ENCODE measurements around the gene RFLNA.

Gene RFLNA

DNA sequence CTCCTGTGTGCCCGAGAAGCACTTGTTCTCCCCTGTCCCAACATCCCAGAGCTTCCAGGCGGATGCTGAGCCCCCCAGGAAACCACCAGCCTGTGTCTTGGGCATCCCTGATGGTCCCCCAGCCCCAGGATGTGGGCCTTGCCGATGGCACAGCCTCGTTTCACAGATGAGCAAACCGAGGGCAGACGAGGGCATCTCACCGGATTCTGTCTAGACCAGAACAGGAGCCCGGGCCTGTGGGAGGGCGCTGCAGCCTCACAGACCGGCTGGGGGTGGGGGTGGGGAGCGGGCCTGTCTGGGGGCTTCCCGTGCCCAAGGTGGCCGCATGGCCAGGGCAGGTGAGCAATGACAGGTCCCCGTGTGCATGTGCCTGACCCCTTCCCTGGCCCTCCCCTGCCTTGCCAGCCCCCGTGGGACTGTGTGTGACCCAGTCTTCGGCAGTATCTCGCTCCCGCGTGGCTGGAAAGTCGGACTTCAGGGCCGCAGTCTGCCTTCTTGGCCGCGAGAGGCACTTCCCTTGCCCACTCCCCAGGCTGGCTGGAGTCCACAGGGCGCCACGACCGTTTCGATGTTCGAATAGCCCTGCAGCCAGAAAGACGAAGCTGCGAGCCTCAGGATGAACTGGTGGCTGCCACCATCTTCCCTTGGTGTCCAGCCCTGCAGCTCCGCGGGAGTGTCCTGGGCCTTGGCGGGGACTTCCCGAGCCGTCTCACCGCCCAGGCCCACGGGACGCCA is 8.9 kb downstream of the RFLNA start:
- no peak for DNase-seq (ENCODE audit: low spot score)

DNA sequence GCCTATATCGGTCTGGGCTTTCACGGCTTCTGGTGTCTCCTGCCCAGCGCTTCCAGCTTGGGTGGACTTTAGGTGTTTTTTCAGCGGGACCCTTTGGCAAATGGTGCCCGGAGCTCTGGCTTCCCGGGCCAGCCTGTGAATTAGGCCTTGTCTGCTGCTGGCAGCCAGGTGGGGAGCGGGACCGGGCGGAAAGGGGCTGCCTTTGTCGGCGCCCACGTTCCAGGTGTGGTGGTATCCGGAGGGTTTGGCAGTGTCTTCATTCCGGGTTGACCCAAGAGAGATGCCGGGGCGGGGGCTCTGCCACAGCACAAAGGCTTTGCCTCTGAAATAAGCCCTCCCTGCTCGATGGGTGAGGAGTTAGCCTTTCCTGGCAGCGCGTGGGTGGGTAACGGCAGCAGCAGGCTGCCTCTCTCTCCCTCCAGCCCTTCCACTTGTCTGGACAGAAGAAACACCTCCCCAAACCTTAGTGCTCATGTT is 9.5 kb downstream of the RFLNA start:
- no peak for DNase-seq (ENCODE audit: low spot score)

DNA sequence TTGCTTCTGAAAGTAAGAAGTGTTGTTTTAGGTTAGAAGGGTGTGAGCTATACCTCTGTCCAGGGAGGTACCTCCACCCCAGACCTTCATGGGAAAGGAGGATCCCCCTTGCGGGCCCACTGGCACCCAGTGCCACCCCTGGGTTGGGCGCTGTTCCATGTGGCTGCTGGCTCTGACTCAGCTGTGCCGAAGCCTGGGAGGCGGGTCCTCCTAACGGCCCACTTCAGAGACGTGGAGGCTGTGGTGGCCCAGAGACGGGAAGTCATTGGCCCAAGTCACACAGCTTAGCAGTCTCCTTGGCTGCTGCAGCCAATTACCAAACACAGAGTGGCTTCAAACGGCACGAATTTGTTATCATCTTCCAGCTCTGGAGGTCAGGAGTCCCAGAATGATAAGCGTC is 10.2 kb downstream of the RFLNA start:
- no peak for DNase-seq (ENCODE audit: low spot score)

- DNase-seq (ENCODE audit: low spot score) = no peak
Measured at GRCh38 chr12:124305776-124306685, 11.1 kb downstream of the RFLNA start.

DNA sequence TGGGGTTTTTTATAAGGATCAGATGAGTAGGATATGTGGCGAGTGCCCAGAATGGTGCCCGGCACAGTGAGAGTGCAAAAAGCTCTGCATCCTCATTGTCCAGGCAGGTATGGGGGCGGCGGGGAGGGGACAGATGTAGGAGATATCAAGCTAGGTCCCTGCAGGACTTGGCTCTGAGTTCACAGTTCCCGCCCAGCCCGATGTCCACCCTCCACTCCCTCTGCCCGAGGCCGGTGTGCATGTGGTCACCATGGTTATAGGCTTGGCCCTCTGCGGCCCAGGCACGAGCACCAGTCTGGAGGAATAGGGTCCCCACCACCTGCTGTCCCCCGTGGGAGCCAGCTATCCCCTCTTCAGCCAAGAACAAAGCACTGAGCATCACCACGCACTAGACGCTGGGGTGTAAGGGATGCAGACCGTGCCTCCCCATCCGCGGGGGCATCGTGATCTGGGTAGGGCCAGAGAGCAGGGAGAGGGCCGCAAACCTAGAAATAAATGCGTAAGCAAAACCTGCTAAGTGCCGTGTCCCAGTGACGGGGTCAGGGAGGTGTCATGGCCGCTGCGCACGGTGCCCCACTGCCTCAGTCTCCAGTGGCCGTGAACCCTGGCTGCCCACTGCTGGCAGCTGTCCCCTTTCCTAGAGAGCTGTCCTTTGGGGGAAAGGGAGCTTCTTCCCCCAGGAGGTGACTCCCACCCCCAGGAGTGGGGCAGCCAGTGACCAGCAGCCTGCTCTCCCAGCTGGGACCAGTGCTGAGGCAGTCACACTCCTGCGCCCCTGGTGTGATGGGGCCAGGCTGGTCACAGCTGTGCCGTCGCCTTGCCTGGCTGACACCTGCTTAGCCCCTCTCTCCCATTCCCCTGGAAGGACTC is 12.0 kb downstream of the RFLNA start:
- DNase-seq (ENCODE audit: low spot score) = no peak

GRCh38 chr12:124307556-124307825 is 12.6 kb downstream of the RFLNA start:
- no peak for DNase-seq (ENCODE audit: low spot score)

GRCh38 chr12:124308741-124309140 is 13.8 kb downstream of the RFLNA start:
- DNase-seq (ENCODE audit: low spot score) = no peak

- no peak for DNase-seq (ENCODE audit: low spot score)
Measured at GRCh38 chr12:124309231-124309630, 14.3 kb downstream of the RFLNA start.

GRCh38 chr12:124309744-124310143 is 14.9 kb downstream of the RFLNA start:
- no peak for DNase-seq (ENCODE audit: low spot score)

GRCh38 chr12:124310178-124310577 is 15.3 kb downstream of the RFLNA start:
- no peak for DNase-seq (ENCODE audit: low spot score)

DNA sequence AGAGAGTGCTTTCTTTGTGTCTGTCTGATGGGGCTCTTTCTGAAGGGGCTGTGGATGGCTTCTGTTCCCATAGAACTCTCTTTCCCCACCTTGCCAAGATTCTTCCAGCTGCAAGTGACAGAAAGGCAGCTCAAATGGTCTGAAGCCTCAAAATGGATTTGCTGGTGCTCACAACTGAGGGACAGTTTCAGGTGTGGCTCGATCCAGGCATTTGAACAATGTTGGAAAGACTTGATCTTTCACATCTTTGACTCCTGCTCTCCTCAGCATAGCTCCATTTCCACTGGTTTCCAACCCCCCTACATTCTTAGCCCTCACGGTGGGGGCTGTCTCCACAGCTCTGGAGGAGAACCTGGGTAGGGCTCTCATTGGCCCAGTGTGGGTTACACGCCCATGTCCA is 15.9 kb downstream of the RFLNA start:
- no peak for DNase-seq (ENCODE audit: low spot score)

- no peak for DNase-seq (ENCODE audit: low spot score)
Measured at GRCh38 chr12:124311292-124312109, 16.6 kb downstream of the RFLNA start.

GRCh38 chr12:124312601-124313000 is 17.7 kb downstream of the RFLNA start:
- DNase-seq (ENCODE audit: low spot score) = no peak

DNA sequence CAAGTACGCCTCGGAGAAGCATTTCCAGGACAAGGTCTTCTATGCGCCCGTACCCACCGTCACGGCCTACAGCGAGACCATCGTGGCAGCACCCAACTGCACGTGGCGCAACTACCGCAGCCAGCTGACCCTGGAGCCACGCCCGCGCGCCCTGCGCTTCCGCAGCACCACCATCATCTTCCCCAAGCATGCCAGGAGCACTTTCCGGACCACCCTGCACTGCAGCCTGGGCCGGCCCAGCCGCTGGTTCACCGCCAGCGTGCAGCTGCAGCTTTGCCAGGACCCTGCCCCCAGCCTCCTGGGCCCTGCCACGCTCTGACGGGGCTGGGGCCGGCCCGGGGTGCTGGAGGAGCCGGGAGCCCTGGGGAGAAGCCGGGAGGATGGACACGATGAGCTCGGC is 19.3 kb downstream of the RFLNA start:
- no peak for DNase-seq (ENCODE audit: low spot score)

GRCh38 chr12:124314766-124315165 is 19.9 kb downstream of the RFLNA start:
- DNase-seq (ENCODE audit: low spot score) = no peak

DNA sequence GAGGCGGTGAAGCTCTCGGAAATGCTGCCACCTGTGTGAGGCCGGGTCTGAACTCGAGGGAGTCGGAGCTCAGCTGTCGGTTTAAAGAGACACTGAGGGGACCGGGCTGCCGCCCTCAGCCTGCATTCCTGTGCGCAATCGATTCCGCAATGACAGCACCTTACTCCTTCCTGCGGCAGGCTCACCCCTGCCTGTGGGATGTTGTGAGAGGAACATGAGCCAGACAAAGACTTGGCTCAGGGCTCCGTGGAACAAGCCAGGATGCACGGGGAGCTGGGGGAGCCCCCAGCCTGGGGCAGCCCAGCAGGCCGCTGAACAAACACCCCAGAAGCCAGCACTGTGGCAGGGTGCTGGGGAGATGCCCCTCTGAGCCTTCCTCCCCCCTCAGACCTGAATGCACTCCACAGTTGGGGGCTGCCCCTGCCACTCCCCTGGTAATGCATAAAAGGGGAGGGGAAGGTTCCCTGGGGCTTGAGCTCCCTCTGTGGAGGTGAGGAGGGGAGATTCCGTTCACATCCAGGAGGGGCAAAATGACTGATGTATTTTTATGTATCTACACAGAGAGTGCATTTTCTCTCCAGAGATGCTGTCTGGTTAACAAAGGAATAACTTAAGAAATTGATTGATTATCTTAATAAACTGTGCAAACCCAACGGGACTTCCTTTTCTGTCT is 20.6 kb downstream of the RFLNA start:
- no peak for DNase-seq (ENCODE audit: low spot score)

- no peak for DNase-seq (ENCODE audit: low spot score)
Measured at GRCh38 chr12:124316257-124316900, 21.5 kb downstream of the RFLNA start.

GRCh38 chr12:124317400-124317799 is 22.5 kb downstream of the RFLNA start:
- DNase-seq (ENCODE audit: low spot score) = no peak

DNA sequence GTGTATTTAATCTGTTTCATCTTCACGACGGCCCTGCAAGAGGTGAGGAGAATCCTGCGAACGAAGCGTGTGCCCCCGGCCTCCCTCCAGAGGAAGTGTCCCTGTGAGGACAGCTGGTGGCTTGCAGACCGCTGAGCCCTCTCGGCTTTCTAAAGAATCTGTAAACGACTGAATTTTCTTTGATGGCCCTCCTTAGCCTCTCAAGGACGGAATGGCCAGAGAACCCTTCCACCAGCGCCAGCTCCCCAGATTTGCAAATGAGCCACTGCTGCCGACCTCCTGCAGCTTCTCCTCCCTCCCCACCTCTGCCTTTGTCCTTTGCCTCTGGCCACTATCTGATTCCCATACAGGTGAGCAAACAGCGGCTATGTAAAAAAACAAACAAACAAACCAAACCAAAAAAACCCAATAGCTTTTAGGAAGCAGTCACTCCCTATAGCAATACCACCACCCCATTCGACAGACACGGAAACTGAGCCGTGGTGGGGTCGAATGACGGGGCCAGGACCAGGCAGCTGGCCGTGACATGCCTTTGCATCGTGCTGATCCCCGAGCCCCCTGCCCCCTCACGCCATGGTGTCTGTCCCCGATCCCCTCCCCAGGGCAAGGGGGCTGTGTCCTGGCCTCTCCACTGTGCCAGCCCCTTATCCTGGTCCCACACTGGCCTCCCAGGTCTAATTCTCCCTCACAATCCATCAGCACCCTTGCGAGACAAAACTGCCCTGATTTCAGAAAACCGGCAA is 23.6 kb downstream of the RFLNA start:
- DNase-seq (ENCODE audit: low spot score) = no peak

Data from D341Med (cell line).